Measurements from ENCODE around the gene IDH1. TPM values are rescaled to one million over a fixed set of nuclear protein-coding genes. Genes with fewer than 3 reads are reported as not detected.

IDH1 gene
- total and polyA plus RNA-seq, 10 of the 15 experiments (the other 5 are each of a cell fraction or from before 2014, with no cell fraction given): 39.0 to 114 (median 55.0) TPM

- TF ChIP-seq NKRF (conservative IDR thresholded peaks at IDR 0.05) (peak; percentile 45; the same call in 1 of the 2 replicates), GATAD2B (conservative IDR thresholded peaks at IDR 0.05; ENCODE audit: low read depth) (0 out of 2 replicates have a peak, but pooled peaks have one; percentile 23), ZNF207 (IDR thresholded peaks at IDR 0.05; ENCODE audit: borderline replicate concordance) (no peak), EP300 (IDR thresholded peaks at IDR 0.05; ENCODE audit: borderline replicate concordance in 1 of 2, control insufficient read depth in 1 of 2, low read depth in 2 of 2, low read length in 2 of 2) (no peak), IKZF1 (conservative IDR thresholded peaks at IDR 0.05) (peak; percentile 34; the same call in 1 of the 2 replicates), NR2C2 (IDR thresholded peaks at IDR 0.05; ENCODE audit: borderline replicate concordance, control insufficient read depth, insufficient read length, low read depth) (no peak), ESRRA (IDR thresholded peaks at IDR 0.05; ENCODE audit: low read length) (no peak), SMAD5 (IDR thresholded peaks at IDR 0.05; ENCODE audit: low read depth) (no peak), CBX5 (IDR thresholded peaks at IDR 0.05; ENCODE audit: low read depth) (0 out of 2 replicates have a peak, but pooled peaks have one; percentile 52), SMARCA5 (IDR thresholded peaks at IDR 0.05) (0 out of 2 replicates have a peak, but pooled peaks have one; percentile 19), CHD2 (IDR thresholded peaks at IDR 0.05; ENCODE audit: borderline replicate concordance, low read depth, low read length) (no peak), IRF4 (IDR thresholded peaks at IDR 0.05; ENCODE audit: low read depth, low read length) (0 out of 2 replicates have a peak, but pooled peaks have one; percentile 19), SRF (IDR thresholded peaks at IDR 0.05; ENCODE audit: low read depth in 2 of 2, low read length in 2 of 2) (no peak), ZZZ3 (IDR thresholded peaks at IDR 0.05; ENCODE audit: control insufficient read depth, insufficient read length, low read depth) (no peak), CREM (IDR thresholded peaks at IDR 0.05; ENCODE audit: low read depth) (0 out of 2 replicates have a peak, but pooled peaks have one; percentile 12), CEBPB (IDR thresholded peaks at IDR 0.05; ENCODE audit: borderline replicate concordance in 1 of 2, low read depth in 2 of 2, low read length in 2 of 2) (peak in 1 of 2 experiments; percentile 42; a peak in 1 of 4 replicates), TCF12 (IDR thresholded peaks at IDR 0.05; ENCODE audit: low read depth, low read length) (peak; percentile 47; the same call in 1 of the 2 replicates), MTA2 (IDR thresholded peaks at IDR 0.05; ENCODE audit: low read depth) (0 out of 2 replicates have a peak, but pooled peaks have one; percentile 11), CREB1 (IDR thresholded peaks at IDR 0.05; ENCODE audit: low read depth) (peak; percentile 47; the same call in 1 of the 2 replicates), EED (IDR thresholded peaks at IDR 0.05; ENCODE audit: low read depth) (peak; percentile 76)
- TF ChIP-seq, protein P1, sequence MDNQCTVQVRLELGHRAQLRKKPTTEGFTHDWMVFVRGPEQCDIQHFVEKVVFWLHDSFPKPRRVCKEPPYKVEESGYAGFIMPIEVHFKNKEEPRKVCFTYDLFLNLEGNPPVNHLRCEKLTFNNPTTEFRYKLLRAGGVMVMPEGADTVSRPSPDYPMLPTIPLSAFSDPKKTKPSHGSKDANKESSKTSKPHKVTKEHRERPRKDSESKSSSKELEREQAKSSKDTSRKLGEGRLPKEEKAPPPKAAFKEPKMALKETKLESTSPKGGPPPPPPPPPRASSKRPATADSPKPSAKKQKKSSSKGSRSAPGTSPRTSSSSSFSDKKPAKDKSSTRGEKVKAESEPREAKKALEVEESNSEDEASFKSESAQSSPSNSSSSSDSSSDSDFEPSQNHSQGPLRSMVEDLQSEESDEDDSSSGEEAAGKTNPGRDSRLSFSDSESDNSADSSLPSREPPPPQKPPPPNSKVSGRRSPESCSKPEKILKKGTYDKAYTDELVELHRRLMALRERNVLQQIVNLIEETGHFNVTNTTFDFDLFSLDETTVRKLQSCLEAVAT (IDR thresholded peaks at IDR 0.05): peak; percentile 67; the same call in 1 of the 2 replicates
- TF ChIP-seq, protein P2, sequence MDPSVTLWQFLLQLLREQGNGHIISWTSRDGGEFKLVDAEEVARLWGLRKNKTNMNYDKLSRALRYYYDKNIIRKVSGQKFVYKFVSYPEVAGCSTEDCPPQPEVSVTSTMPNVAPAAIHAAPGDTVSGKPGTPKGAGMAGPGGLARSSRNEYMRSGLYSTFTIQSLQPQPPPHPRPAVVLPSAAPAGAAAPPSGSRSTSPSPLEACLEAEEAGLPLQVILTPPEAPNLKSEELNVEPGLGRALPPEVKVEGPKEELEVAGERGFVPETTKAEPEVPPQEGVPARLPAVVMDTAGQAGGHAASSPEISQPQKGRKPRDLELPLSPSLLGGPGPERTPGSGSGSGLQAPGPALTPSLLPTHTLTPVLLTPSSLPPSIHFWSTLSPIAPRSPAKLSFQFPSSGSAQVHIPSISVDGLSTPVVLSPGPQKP (IDR thresholded peaks at IDR 0.05; ENCODE audit: low read depth, low read length): no peak
- TF ChIP-seq, protein P3, sequence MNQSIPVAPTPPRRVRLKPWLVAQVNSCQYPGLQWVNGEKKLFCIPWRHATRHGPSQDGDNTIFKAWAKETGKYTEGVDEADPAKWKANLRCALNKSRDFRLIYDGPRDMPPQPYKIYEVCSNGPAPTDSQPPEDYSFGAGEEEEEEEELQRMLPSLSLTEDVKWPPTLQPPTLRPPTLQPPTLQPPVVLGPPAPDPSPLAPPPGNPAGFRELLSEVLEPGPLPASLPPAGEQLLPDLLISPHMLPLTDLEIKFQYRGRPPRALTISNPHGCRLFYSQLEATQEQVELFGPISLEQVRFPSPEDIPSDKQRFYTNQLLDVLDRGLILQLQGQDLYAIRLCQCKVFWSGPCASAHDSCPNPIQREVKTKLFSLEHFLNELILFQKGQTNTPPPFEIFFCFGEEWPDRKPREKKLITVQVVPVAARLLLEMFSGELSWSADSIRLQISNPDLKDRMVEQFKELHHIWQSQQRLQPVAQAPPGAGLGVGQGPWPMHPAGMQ (IDR thresholded peaks at IDR 0.05; ENCODE audit: borderline replicate concordance): no peak
Measured at GRCh38 chr2:208254118-208254870, 577 bp downstream of the IDH1 start (continued).
